Ramos (cell line): ENCODE results near the gene IKZF3.

ENCODE experiments used
- in situ Hi-C: fragments of 300-500 bp; cut with MboI; formaldehyde crosslinking; loops from one replicate; pipeline ENCODE4 v1.14.3; 2022; ENCODE audit warnings: low sequenced_read_pairs; ENCODE audit not compliant: unreplicated experiment

Gene IKZF3

GRCh38 chr17:39746145-39746461 is 118.0 kb downstream of the IKZF3 start:
- in situ Hi-C loops: no loop called here

DNA sequence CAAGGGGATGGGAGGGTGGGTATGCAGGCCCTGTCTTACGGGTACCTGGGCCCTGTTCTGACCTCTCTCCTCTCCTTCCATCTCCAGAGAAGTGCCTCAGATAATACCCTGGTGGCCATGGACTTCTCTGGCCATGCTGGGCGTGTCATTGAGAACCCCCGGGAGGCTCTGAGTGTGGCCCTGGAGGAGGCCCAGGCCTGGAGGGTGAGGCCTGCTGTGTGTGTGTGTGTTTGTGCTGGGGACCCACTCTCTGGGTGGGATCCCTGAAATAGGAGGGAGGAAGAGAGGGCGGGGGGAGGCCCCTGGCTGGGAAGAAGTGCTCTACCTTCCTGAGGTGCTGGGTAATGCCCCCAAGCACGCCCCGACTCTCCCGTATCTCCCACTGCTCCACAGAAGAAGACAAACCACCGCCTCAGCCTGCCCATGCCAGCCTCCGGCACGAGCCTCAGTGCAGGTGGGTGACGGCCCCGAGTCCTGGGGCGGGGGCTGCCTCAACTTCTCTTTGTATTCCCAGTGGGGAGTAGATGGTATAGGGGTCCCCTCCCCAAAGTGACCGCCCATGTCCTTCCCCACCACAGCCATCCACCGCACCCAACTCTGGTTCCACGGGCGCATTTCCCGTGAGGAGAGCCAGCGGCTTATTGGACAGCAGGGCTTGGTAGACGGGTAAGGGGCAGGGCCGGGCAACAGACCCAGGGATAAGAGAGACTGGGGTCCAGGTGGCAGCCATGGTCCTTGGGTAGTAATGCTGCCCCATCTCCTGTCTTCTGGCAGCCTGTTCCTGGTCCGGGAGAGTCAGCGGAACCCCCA is 118.6 kb downstream of the IKZF3 start:
- in situ Hi-C loops: no loop called here

GRCh38 chr17:39744836-39745215 is 119.3 kb downstream of the IKZF3 start:
- in situ Hi-C loops: no loop called here

GRCh38 chr17:39744075-39744835 is 119.9 kb downstream of the IKZF3 start:
- in situ Hi-C loops: no loop called here

GRCh38 chr17:39742856-39743436 is 121.2 kb downstream of the IKZF3 start:
- in situ Hi-C loops: no loop called here

- in situ Hi-C loops: no loop called here
Measured at GRCh38 chr17:39742126-39742855, 121.8 kb downstream of the IKZF3 start.

GRCh38 chr17:39740357-39741111 is 123.6 kb downstream of the IKZF3 start:
- in situ Hi-C loops: no loop called here

DNA sequence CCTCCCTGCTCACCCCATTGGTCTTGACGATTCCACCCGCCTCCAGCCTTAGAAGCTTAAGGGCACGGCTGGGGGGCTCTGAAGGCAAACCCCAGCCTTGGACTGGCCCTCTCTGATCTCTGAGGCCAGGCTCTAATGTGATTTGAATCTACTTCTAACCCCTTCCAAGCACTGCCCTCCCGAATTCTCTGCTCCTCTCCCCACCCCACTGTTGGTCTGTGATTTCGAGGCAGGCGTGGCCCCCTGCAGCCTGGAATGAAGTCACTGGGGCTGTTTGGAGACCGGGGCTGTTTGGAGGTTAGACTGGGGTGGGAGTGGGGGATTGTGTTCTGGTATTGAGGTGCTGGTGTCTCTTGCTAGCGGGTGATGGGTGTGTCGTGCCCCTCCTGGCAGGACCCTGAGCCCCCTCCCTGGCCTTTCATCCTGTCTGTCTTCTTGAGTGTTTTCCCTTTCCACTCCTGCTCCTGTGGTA is 124.2 kb downstream of the IKZF3 start:
- in situ Hi-C loops: no loop called here

DNA sequence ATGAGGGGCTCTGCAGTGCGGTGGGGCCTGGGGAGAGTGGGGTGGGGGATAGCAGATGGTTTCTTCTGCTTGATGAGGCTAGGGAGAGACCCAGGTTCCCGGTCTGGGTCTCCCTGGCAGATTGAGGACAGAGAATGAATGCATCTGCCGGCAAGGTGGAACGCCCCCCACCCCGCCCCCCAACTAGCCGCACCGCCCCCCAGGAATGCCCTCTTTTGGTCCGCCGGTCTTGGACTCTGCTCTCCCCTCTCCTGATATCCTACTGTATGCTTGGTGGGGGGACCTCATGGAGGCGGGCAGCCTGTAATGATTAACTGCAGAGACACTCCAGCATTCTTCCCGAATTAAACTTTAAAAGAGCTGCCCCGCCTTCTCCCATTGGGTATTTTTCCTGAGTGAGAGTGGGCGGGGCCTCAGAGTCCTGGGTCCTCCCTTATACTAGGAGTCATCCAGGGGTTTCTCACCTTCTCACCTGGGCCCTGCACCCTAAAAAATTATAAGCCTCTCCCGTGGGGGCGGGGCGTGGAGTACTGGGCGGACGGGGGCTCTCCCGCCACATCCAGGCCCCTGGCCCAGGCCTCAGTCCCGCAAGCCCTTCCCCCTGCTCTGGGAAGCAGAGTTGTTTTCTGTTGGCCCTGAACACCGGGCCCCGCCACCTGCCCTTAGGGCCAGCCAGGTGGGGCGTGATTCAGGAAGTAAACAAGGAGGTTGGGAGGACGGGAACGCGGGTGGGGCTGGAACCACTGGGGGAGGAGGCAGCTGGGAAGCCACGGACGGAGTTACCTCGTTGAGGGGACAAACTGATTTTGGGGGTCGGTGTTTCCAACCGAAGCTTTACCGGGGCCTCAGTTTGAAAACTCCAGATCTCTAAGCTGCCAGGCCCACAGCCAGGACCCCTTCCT is 124.9 kb downstream of the IKZF3 start:
- in situ Hi-C loops: no loop called here

- in situ Hi-C loops: no loop called here
Measured at GRCh38 chr17:39738568-39738901, 125.6 kb downstream of the IKZF3 start.

GRCh38 chr17:39737760-39738567 is 126.1 kb downstream of the IKZF3 start, which contains the start of gene GRB7:
Gene GRB7, plus strand, starts transcription at chr17:39737938. Its CDS starts 4,364 bp downstream, at chr17:39742302.
- in situ Hi-C loops: no loop called here

DNA sequence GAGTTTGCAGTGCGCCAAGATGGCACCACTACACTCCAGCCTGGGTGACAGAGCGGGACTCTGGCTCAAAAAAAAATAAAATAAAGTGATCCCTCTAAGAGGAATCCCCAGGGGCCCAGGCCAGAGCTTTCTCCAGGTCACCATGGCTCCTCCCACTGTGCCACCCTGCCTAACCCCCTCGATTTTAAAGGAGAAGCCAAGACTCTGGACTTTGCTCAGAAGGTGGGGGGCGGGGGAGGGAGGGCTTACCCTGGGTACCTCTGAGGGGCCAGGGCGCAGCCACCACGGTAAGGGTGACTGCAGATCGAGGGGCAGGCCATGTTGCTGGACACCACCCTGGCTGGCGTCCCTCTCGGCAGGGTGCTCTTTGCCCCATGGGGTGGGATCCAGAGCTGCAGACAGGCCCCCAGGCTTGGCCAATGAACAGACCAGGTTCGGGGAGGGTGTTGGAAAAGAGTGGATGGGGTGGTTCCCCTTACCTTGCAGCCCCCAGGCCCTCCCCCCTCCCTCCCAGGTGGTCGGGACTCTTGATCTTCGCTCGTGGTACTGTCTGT is 126.8 kb downstream of the IKZF3 start:
- in situ Hi-C loops: no loop called here

GRCh38 chr17:39736319-39737165 is 127.6 kb downstream of the IKZF3 start:
- in situ Hi-C loops: no loop called here

DNA sequence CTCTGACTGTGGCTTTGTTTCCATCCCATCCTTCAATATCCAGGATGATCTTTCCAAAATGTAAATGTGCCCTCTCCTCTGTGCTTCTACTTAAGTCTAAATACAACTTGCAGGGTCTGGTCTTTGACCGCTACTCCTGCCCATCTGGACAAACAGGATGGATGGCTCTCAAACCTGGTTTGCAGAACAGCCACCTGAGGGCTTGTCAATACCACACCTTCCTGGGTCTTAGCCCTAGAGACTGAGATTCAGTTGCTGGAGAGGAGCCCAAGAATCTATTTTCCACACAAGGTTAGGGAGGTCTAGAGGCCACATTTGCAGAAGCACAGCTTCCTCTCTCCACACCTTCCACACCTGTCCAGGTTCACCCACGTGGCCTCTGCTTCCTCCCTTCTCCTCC is 128.2 kb downstream of the IKZF3 start:
- in situ Hi-C loops: no loop called here

GRCh38 chr17:39732586-39732985 is 131.5 kb downstream of the IKZF3 start:
- in situ Hi-C loops: no loop called here

DNA sequence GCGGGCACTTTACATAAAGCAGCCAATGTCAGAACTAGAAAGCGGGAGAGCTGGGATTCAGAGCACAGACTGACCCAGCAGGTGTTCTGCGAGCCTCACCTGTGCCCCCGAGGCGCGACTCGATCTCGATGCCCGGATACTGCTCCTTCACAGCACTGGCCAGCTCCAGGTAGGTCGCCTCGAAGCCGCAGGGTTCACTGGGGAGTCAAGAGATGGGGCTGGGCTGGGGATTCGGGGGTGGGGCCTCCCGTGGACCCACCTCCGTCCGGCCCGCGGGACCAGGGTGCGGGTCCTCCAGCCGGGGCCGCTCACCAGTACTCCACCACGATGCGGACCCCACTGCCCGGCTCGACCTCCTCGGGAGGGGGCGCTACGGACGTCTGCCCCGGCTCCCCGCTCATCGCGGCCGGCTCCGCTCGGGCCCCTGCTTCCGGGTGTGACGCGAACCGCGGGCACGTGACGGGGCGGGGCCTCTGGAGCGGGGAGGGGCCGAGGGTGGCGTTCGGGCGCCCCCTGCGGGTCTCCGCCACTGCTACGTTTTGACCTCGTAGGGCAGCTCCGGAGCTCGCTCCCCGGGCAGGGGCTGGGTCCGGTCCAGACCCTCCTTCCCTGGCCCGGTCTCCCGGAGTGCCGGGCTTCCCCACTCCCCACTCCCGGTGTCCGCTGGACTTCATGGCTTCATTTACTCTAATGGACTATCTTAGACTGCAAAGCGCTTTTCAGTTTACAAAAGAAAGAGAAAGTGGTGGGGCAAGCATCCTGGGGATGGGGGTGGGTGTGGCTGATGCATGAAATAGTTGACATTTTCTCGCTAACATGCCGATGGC is 133.8 kb downstream of the IKZF3 start, which contains the start of gene MIEN1:
Gene MIEN1, minus strand, starts transcription at position 438 of the 827 bp plus-strand sequence. Its CDS starts 37 bp downstream, at position 401.
- in situ Hi-C loops: no loop called here
